ENCODE results near the gene C19orf12. TPM values are rescaled to one million over a fixed set of nuclear protein-coding genes. Genes with fewer than 3 reads are reported as not detected.

The C19orf12 gene
- total RNA-seq, 1 experiment from 2014 or later, result 15.5 TPM

GRCh38 chr19:29670255-29670654 is 44.8 kb downstream of the C19orf12 start:
- DNase-seq (ENCODE audit: low spot score) (no peak), ATAC-seq (no peak)
- TF ChIP-seq FOXK1 (CRISPR knock-in tag; IDR thresholded peaks at IDR 0.05), result no peak
- no peak for TF ChIP-seq NR1H2 (CRISPR knock-in tag; IDR thresholded peaks at IDR 0.05)
- no peak for TF ChIP-seq MLX (CRISPR knock-in tag; IDR thresholded peaks at IDR 0.05)
- TF ChIP-seq JUN (CRISPR knock-in tag; IDR thresholded peaks at IDR 0.05), result no peak
- TF ChIP-seq CREM (CRISPR knock-in tag; IDR thresholded peaks at IDR 0.05), result no peak
- TF ChIP-seq ATF1 (CRISPR knock-in tag; IDR thresholded peaks at IDR 0.05), result no peak
- TF ChIP-seq OVOL2 (CRISPR knock-in tag; IDR thresholded peaks at IDR 0.05; ENCODE audit: borderline replicate concordance), result no peak
- TF ChIP-seq ZNF671 (CRISPR knock-in tag; IDR thresholded peaks at IDR 0.05), result no peak
- POLR2A ChIA-PET, result no interaction called here
- H3K27ac Mint-ChIP-seq, result no peak overlapping the region
- peaks cover 34% of the 10 kb centered on the region for H3K4me1 Mint-ChIP-seq
- H3K9me3 Mint-ChIP-seq, result no peaks in the 10 kb centered on the region
- CTCF ChIA-PET, result no interaction called here
- H3K27me3 Mint-ChIP-seq (ENCODE audit: low read depth), result no peaks in the 10 kb centered on the region
- H3K36me3 Mint-ChIP-seq, result peaks cover 12% of the 10 kb centered on the region
- no peak overlapping the region for H3K4me3 Mint-ChIP-seq

GRCh38 chr19:29668746-29669609 is 46.1 kb downstream of the C19orf12 start:
- Mint-ChIP-seq H3K4me1 (peaks cover 41% of the 10 kb centered on the region), H3K36me3 (peaks cover 12% of the 10 kb centered on the region), H3K4me3 (no peak overlapping the region), H3K9me3 (no peaks in the 10 kb centered on the region), H3K27ac (no peak overlapping the region), H3K27me3 (ENCODE audit: low read depth) (no peaks in the 10 kb centered on the region)
- ChIA-PET POLR2A (interaction anchor here (0.7 kb wide), 1 partner anchor 59 kb away, joined by 4 read pairs; no protein-coding TSS in a partner anchor), CTCF (interaction anchor here (0.6 to 2.9 kb wide), 19 partner anchors 8 to 1098 kb away, joined by 3 to 31 read pairs (median 7); partner anchors contain the start of gene POP4)
- DNase-seq (ENCODE audit: low spot score) (peak; percentile 41), ATAC-seq (no peak)
- no peak for TF ChIP-seq FOXK1 (CRISPR knock-in tag; IDR thresholded peaks at IDR 0.05)
- TF ChIP-seq CTCF (IDR thresholded peaks at IDR 0.05), result no peak
- TF ChIP-seq MXD4 (CRISPR knock-in tag; IDR thresholded peaks at IDR 0.05; ENCODE audit: borderline replicate concordance), result no peak
- TF ChIP-seq NFYB (CRISPR knock-in tag; conservative IDR thresholded peaks at IDR 0.05; ENCODE audit: low read depth), result no peak
- no peak for TF ChIP-seq RORB (CRISPR knock-in tag; IDR thresholded peaks at IDR 0.05)
- no peak for TF ChIP-seq ZNF396 (CRISPR knock-in tag; IDR thresholded peaks at IDR 0.05; ENCODE audit: borderline replicate concordance)
- no peak for TF ChIP-seq SOX15 (CRISPR knock-in tag; IDR thresholded peaks at IDR 0.05)
- no peak for TF ChIP-seq NFE2L1 (CRISPR knock-in tag; IDR thresholded peaks at IDR 0.05)
- TF ChIP-seq ZSCAN18 (CRISPR knock-in tag; IDR thresholded peaks at IDR 0.05), result no peak
- TF ChIP-seq TEAD1 (CRISPR knock-in tag; IDR thresholded peaks at IDR 0.05), result no peak
- TF ChIP-seq CREM (CRISPR knock-in tag; IDR thresholded peaks at IDR 0.05), result no peak
- no peak for TF ChIP-seq ZMAT4 (CRISPR knock-in tag; IDR thresholded peaks at IDR 0.05)
- TF ChIP-seq JUN (CRISPR knock-in tag; IDR thresholded peaks at IDR 0.05), result no peak
- no peak for TF ChIP-seq ERG (CRISPR knock-in tag; IDR thresholded peaks at IDR 0.05)
- no peak for TF ChIP-seq ZNF416 (CRISPR knock-in tag; IDR thresholded peaks at IDR 0.05)
- no peak for TF ChIP-seq HMGXB4 (CRISPR knock-in tag; IDR thresholded peaks at IDR 0.05)
- TF ChIP-seq ZNF423 (CRISPR knock-in tag; IDR thresholded peaks at IDR 0.05), result no peak
- no peak for TF ChIP-seq FOXP4 (CRISPR knock-in tag; IDR thresholded peaks at IDR 0.05)
- no peak for TF ChIP-seq ELF4 (CRISPR knock-in tag; IDR thresholded peaks at IDR 0.05; ENCODE audit: low read depth)
